Measurements from ENCODE around the gene POLA2.

The POLA2 gene

GRCh38 chr11:65304110-65304509, 42.3 kb downstream of the POLA2 start:
- DNase-seq (ENCODE audit: low read depth), result no peak
- H3K4me3 ChIP-seq (ENCODE audit: low read depth, low read length), result no peak overlapping the region
- TF ChIP-seq CTCF (IDR thresholded peaks at IDR 0.05; ENCODE audit: low read depth, low read length) (no peak), MAX (IDR thresholded peaks at IDR 0.05; ENCODE audit: low read depth, low read length) (no peak), MYC (IDR thresholded peaks at IDR 0.05; ENCODE audit: low read depth, low read length) (no peak), POLR2A (IDR thresholded peaks at IDR 0.05; ENCODE audit: extremely low read depth, insufficient read length) (no peak)

- TF ChIP-seq MYC (IDR thresholded peaks at IDR 0.05; ENCODE audit: low read depth, low read length) (no peak), CTCF (IDR thresholded peaks at IDR 0.05; ENCODE audit: low read depth, low read length) (no peak), MAX (IDR thresholded peaks at IDR 0.05; ENCODE audit: low read depth, low read length) (no peak), POLR2A (IDR thresholded peaks at IDR 0.05; ENCODE audit: extremely low read depth, insufficient read length) (no peak)
- DNase-seq (ENCODE audit: low read depth), result no peak
- no peak overlapping the region for H3K4me3 ChIP-seq (ENCODE audit: low read depth, low read length)
These were observed 42.9 kb downstream of the POLA2 start for GRCh38 chr11:65304613-65305012.

- no peak overlapping the region for H3K4me3 ChIP-seq (ENCODE audit: low read depth, low read length)
- DNase-seq (ENCODE audit: low read depth), result no peak
- TF ChIP-seq POLR2A (IDR thresholded peaks at IDR 0.05; ENCODE audit: extremely low read depth, insufficient read length) (no peak), MYC (IDR thresholded peaks at IDR 0.05; ENCODE audit: low read depth, low read length) (no peak), MAX (IDR thresholded peaks at IDR 0.05; ENCODE audit: low read depth, low read length) (no peak), CTCF (IDR thresholded peaks at IDR 0.05; ENCODE audit: low read depth, low read length) (no peak)
These were observed 43.9 kb downstream of the POLA2 start for GRCh38 chr11:65305501-65306268.

- no peak overlapping the region for H3K4me3 ChIP-seq (ENCODE audit: low read depth, low read length)
- TF ChIP-seq POLR2A (IDR thresholded peaks at IDR 0.05; ENCODE audit: extremely low read depth, insufficient read length), result no peak
- no peak for TF ChIP-seq CTCF (IDR thresholded peaks at IDR 0.05; ENCODE audit: low read depth, low read length)
- no peak for TF ChIP-seq MAX (IDR thresholded peaks at IDR 0.05; ENCODE audit: low read depth, low read length)
- TF ChIP-seq MYC (IDR thresholded peaks at IDR 0.05; ENCODE audit: low read depth, low read length), result no peak
- DNase-seq (ENCODE audit: low read depth), result no peak
These were observed 45.8 kb downstream of the POLA2 start for GRCh38 chr11:65307298-65308229.

GRCh38 chr11:65308281-65308891, 46.6 kb downstream of the POLA2 start:
- no peak for DNase-seq (ENCODE audit: low read depth)

More at GRCh38 chr11:65308281-65308891, 46.6 kb downstream of the POLA2 start:
- TF ChIP-seq MAX (IDR thresholded peaks at IDR 0.05; ENCODE audit: low read depth, low read length) (no peak), CTCF (IDR thresholded peaks at IDR 0.05; ENCODE audit: low read depth, low read length) (no peak), MYC (IDR thresholded peaks at IDR 0.05; ENCODE audit: low read depth, low read length) (no peak), POLR2A (IDR thresholded peaks at IDR 0.05; ENCODE audit: extremely low read depth, insufficient read length) (no peak)
- H3K4me3 ChIP-seq (ENCODE audit: low read depth, low read length), result no peak overlapping the region
